ENCODE results near the gene TTPAL. TPM values are rescaled to one million over a fixed set of nuclear protein-coding genes. Genes with fewer than 3 reads are reported as not detected.

The TTPAL gene
- total and polyA plus RNA-seq, 2 donors (not counting 3 experiments of a cell fraction or from before 2014, with no cell fraction given), result 4.0 to 8.0 TPM

DNA sequence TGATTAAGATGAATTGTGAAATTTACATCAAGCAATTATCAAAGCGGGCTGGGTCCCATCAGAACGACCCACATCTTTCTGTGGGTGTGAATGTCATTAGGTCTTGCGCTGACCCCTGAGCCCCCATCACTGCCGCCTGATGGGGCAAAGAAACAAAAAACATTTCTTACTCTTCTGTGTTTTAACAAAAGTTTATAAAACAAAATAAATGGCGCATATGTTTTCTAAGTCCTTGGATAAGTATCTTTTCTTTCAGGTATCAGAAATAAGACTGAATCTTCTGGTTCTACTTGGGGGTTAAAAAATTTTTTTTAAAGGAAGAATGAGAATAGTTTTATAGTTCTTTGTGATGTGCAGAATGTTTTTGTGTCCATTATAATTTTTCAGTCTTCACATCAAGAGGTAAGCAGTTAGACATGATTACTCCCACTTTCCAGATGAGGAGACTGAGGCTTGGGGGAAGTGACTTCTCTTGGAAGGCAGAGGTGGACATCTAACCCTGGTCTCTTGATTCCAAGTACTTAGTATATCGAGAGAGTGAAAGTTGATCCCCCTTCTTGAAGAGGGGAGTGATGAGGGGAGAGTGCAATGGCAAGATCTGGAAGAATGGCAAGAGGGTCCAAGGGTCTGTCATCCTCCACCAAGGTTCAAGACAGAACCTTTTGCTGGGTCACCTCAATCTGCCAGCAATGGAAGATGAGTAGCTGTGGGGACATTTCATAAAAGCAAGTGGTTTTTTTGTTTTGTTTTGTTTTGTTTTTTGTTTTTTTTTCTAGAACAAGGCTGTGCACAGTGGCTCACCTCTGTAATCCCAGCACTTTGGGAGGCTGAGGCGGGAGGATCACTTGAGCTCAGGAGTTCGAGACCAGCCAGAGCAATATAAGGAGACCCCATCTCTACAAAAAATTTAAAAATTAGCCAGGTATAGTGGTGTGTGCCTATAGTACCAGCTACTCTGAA is 42.8 kb upstream of the TTPAL start:
- Histone ChIP-seq H3K79me2 (ENCODE audit: control insufficient read depth, insufficient read depth, low read length) (no peaks in the 10 kb centered on the region), H3K27me3 (ENCODE audit: control insufficient read depth in 2 of 2, insufficient read depth in 2 of 2, low read length in 2 of 2) (peaks cover 2 to 3% of the 10 kb centered on the region in 2 experiments), H4K20me1 (replicated peaks; ENCODE audit: control insufficient read depth, extremely low read depth, insufficient read depth, low read length) (no peaks in the 10 kb centered on the region), H2AFZ (ENCODE audit: low read depth, low read length) (no peak overlapping the region), H3K9me3 (replicated peaks; ENCODE audit: control insufficient read depth, insufficient read depth, low read length) (no peaks in the 10 kb centered on the region), H3K4me3 (replicated peaks in 1 of 3; ENCODE audit: insufficient read depth in 1 of 3, low read depth in 1 of 3, low read length in 3 of 3) (no peak overlapping the region), H3K4me2 (ENCODE audit: insufficient read depth, low read length) (no peak overlapping the region), H3K9ac (replicated peaks; ENCODE audit: extremely low read depth, insufficient read depth, low read length) (no peak overlapping the region), H3K36me3 (ENCODE audit: control insufficient read depth in 2 of 2, extremely low read depth in 1 of 2, insufficient read depth in 2 of 2, low read length in 2 of 2) (no peaks in the 10 kb centered on the region), H3K9me1 (replicated peaks; ENCODE audit: control insufficient read depth, extremely low read depth, insufficient read depth, low read length) (no peaks in the 10 kb centered on the region), H3K4me1 (ENCODE audit: control insufficient read depth, extremely low read depth, insufficient read depth, low read length) (no peaks in the 10 kb centered on the region), H3K27ac (ENCODE audit: insufficient read depth, low read depth, low read length) (no peak overlapping the region)
- ChIA-PET POLR2A (no interaction called here), CTCF (no interaction called here)
- no TSS peak for BruUV-seq (replicated peaks)
- TF ChIP-seq, protein P1, sequence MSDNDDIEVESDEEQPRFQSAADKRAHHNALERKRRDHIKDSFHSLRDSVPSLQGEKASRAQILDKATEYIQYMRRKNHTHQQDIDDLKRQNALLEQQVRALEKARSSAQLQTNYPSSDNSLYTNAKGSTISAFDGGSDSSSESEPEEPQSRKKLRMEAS (IDR thresholded peaks at IDR 0.05; ENCODE audit: insufficient read depth, insufficient read length), result no peak
- TF ChIP-seq, protein P2, sequence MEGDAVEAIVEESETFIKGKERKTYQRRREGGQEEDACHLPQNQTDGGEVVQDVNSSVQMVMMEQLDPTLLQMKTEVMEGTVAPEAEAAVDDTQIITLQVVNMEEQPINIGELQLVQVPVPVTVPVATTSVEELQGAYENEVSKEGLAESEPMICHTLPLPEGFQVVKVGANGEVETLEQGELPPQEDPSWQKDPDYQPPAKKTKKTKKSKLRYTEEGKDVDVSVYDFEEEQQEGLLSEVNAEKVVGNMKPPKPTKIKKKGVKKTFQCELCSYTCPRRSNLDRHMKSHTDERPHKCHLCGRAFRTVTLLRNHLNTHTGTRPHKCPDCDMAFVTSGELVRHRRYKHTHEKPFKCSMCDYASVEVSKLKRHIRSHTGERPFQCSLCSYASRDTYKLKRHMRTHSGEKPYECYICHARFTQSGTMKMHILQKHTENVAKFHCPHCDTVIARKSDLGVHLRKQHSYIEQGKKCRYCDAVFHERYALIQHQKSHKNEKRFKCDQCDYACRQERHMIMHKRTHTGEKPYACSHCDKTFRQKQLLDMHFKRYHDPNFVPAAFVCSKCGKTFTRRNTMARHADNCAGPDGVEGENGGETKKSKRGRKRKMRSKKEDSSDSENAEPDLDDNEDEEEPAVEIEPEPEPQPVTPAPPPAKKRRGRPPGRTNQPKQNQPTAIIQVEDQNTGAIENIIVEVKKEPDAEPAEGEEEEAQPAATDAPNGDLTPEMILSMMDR (IDR thresholded peaks at IDR 0.05; ENCODE audit: extremely low read depth in 1 of 2, insufficient read depth in 1 of 2, low read depth in 1 of 2, low read length in 2 of 2), result no peak
- TF ChIP-seq EZH2 (IDR thresholded peaks at IDR 0.05; ENCODE audit: borderline replicate concordance, low read depth, low read length, severe bottlenecking) (no peak), JUN (IDR thresholded peaks at IDR 0.05; ENCODE audit: borderline replicate concordance, insufficient read depth, insufficient read length, low read depth) (no peak), FOS (IDR thresholded peaks at IDR 0.05; ENCODE audit: borderline replicate concordance, insufficient read depth, low read length) (no peak), POLR2A (IDR thresholded peaks at IDR 0.05; ENCODE audit: low read depth, low read length) (no peak), MYC (IDR thresholded peaks at IDR 0.05; ENCODE audit: low read depth, low read length) (no peak), GATA2 (IDR thresholded peaks at IDR 0.05; ENCODE audit: insufficient read depth, insufficient read length, low read depth, low read length) (no peak), POLR2AphosphoS5 (IDR thresholded peaks at IDR 0.05; ENCODE audit: insufficient read depth, low read depth, low read length) (no peak)
- FAIRE-seq (no peak), DNase-seq (ENCODE audit: low read depth, low spot score) (no peak)
- dilution Hi-C loops (cut with MboI; ENCODE audit: extremely low pct_ligation_motif_present, low sequenced_read_pairs) (no loop called here), intact Hi-C loops (cut with micrococcal nuclease) (no loop called here)

All from endothelial cell of umbilical vein (primary cell).